ENCODE data around the gene PGP. TPM values are rescaled to one million over a fixed set of nuclear protein-coding genes. Genes with fewer than 3 reads are reported as not detected.

Gene PGP
- total and polyA plus RNA-seq, 2 of the 4 experiments (the other 2 are of a cell fraction) = 4.1 to 9.4 TPM

DNA sequence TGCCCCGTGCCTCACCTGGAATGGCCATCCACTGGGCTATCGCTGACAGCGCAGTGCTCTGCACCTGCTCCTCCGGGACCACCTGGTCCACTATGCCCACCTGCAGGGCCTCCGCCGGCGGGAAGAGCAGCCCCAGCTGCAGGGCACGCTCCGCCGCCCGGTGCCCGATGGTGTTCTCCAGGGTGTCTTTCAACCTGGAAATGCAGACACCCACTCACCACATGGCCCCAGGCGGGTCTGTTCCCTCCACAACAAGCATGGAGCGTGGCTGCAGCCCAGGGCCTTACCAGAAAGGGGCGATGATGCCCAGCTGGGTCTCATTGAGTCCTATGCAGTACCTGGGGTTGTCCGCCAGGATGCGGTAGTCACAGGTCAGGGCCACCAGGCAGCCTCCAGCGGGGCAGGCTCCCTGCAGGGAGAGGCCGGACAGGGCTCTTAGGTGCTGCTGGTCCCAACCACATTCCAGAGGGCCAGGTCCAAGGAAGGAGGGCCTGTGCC is 28.4 kb upstream of the PGP start:
- no peak overlapping the region for H3K23ac ChIP-seq (ENCODE audit: low read depth, low read length)
- BruUV-seq (replicated peaks) = no TSS peak
- H3K4ac ChIP-seq (ENCODE audit: low read depth, low read length) = no peak overlapping the region
- no peak overlapping the region for H4K8ac ChIP-seq (ENCODE audit: low read depth in 2 of 2, low read length in 2 of 2)
- peaks cover 50% of the 10 kb centered on the region for H3K36me3 ChIP-seq (ENCODE audit: control insufficient read depth, insufficient read depth, low read length)
- H2BK15ac ChIP-seq (ENCODE audit: low read depth, low read length) = no peak overlapping the region
- no peak overlapping the region for H4K91ac ChIP-seq (ENCODE audit: insufficient read depth, low read depth, low read length)
- H3K4me1 ChIP-seq (ENCODE audit: control insufficient read depth, insufficient read depth, low read length) = no peaks in the 10 kb centered on the region
- no peak overlapping the region for H2BK20ac ChIP-seq (ENCODE audit: low read depth, low read length)
- H3K14ac ChIP-seq (replicated peaks; ENCODE audit: low read depth, low read length) = no peak overlapping the region
- H3K4me2 ChIP-seq (ENCODE audit: low read depth, low read length) = no peak overlapping the region
- dilution Hi-C loops (cut with HindIII; ENCODE audit: low sequenced_read_pairs, unreplicated experiment) = no loop called here
- H2AK9ac ChIP-seq (replicated peaks; ENCODE audit: low read depth, low read length, poor library complexity) = no peak overlapping the region
- POLR2A ChIA-PET (ENCODE audit: unreplicated experiment) = no interaction called here
- no peak overlapping the region for H2AFZ ChIP-seq (replicated peaks; ENCODE audit: low read length, poor library complexity)
- H3K27me3 ChIP-seq (ENCODE audit: control insufficient read depth, insufficient read depth, low read length) = no peaks in the 10 kb centered on the region
- ATAC-seq (ENCODE audit: low read depth) (no peak), DNase-seq (no peak)
- H3K79me1 ChIP-seq (ENCODE audit: low read depth in 1 of 2, low read length in 2 of 2) = peaks cover 11 to 25% of the 10 kb centered on the region in 2 experiments
- no peak overlapping the region for H3K27ac ChIP-seq (ENCODE audit: insufficient read depth, low read length)
- no peak overlapping the region for H2BK120ac ChIP-seq (ENCODE audit: low read depth, low read length)
- H4K5ac ChIP-seq (ENCODE audit: low read depth, low read length) = no peak overlapping the region
- no peak overlapping the region for H3K56ac ChIP-seq (ENCODE audit: extremely low read depth, insufficient read depth, low read length)
- H3K9me1 ChIP-seq (ENCODE audit: insufficient read depth, low read length) = no peaks in the 10 kb centered on the region
- TF ChIP-seq MXI1 (IDR thresholded peaks at IDR 0.05; ENCODE audit: borderline replicate concordance, low read depth, low read length) (no peak), BHLHE40 (IDR thresholded peaks at IDR 0.05; ENCODE audit: low read depth, low read length) (no peak), POLR2A (IDR thresholded peaks at IDR 0.05; ENCODE audit: low read depth, low read length) (no peak), NFE2L2 (IDR thresholded peaks at IDR 0.05; ENCODE audit: low read depth, low read length) (no peak), RFX5 (IDR thresholded peaks at IDR 0.05; ENCODE audit: low read depth, low read length) (no peak), RAD21 (IDR thresholded peaks at IDR 0.05; ENCODE audit: low read length) (no peak), MAFK (IDR thresholded peaks at IDR 0.05; ENCODE audit: low read depth, low read length) (no peak), MAZ (IDR thresholded peaks at IDR 0.05; ENCODE audit: borderline replicate concordance, low read depth, low read length) (no peak), USF2 (IDR thresholded peaks at IDR 0.05; ENCODE audit: low read depth, low read length) (no peak), CTCF (conservative IDR thresholded peaks at IDR 0.05; ENCODE audit: low read depth, low read length) (no peak), SMC3 (IDR thresholded peaks at IDR 0.05; ENCODE audit: low read depth, low read length) (no peak)
- no peak overlapping the region for H3K4me3 ChIP-seq (ENCODE audit: insufficient read depth, low read depth, low read length)
- no peaks in the 10 kb centered on the region for H3K9me3 ChIP-seq (ENCODE audit: control insufficient read depth, insufficient read depth, low read length)
- H3K18ac ChIP-seq (ENCODE audit: low read depth, low read length) = no peak overlapping the region
- H4K20me1 ChIP-seq (ENCODE audit: insufficient read depth, low read length) = no peaks in the 10 kb centered on the region; the same call in none of the 2 replicates
- intact Hi-C loops (cut with micrococcal nuclease) = no loop called here
- in situ Hi-C loops (cut with MboI; ENCODE audit: low sequenced_read_pairs) = no loop called here
- no peak overlapping the region for H3K9ac ChIP-seq (ENCODE audit: low read depth, low read length)
- CTCF ChIA-PET = no interaction called here
- H2BK5ac ChIP-seq (ENCODE audit: low read depth, low read length, poor library complexity, severe bottlenecking) = no peak overlapping the region
- WGBS, 2 experiments (ENCODE audit: extremely low coverage in 2 of 2, insufficient read length in 1 of 2) = 98% methylated on average over 7 of the region's 19 CpGs; no CpG with 5 or more reads in 1 of the 2 experiments
- H2AK5ac ChIP-seq (ENCODE audit: low read depth, low read length) = no peak overlapping the region
